MM.1S (cell line): Measurements from ENCODE around the gene CGB7.

ENCODE experiments used
- DNase-seq: peaks from one replicate; pipeline ENCODE4 v3.0.0-alpha.2; 2015
- H2AFZ ChIP-seq: fragments of 300-600 bp; sonication (generic); 2 replicates; pipeline ENCODE4 v1.6.0; 2016; ENCODE audit warnings: antibody characterized with exemption, low read length
- H3F3A ChIP-seq: fragments of 300-600 bp; sonication (generic); 2 replicates; pipeline ENCODE4 v1.6.1; 2016; ENCODE audit warnings: mild to moderate bottlenecking, antibody characterized with exemption, low read length, moderate library complexity, mixed read lengths; ENCODE audit not compliant: insufficient read depth
- H3K27ac ChIP-seq: fragments of 300-600 bp; sonication (generic); 2 replicates; pipeline ENCODE4 v1.5.1; 2016; ENCODE audit warnings: mild to moderate bottlenecking, low read length
- H3K27me3 ChIP-seq: fragments of 300-600 bp; sonication (generic); replicated peaks from 2 replicates; pipeline ENCODE4 v1.6.0; 2016; ENCODE audit warnings: low read length; ENCODE audit not compliant: insufficient read depth
- H3K36me3 ChIP-seq: fragments of 300-600 bp; sonication (generic); replicated peaks from 2 replicates; pipeline ENCODE4 v1.6.1; 2016; ENCODE audit warnings: mild to moderate bottlenecking, low read length, mixed read lengths; ENCODE audit not compliant: insufficient read depth
- H3K4me1 ChIP-seq: fragments of 300-600 bp; sonication (generic); 2 replicates; pipeline ENCODE4 v1.6.1; 2016; ENCODE audit warnings: low read length, mixed read lengths
- H3K4me2 ChIP-seq: fragments of 300-600 bp; sonication (generic); 2 replicates; pipeline ENCODE4 v1.6.0; 2016; ENCODE audit warnings: low read depth, low read length
- H3K4me3 ChIP-seq: fragments of 300-600 bp; sonication (generic); 2 replicates; pipeline ENCODE4 v1.5.1; 2016; ENCODE audit warnings: low read length, mixed read lengths
- H3K79me2 ChIP-seq: fragments of 300-600 bp; sonication (generic); 2 replicates; pipeline ENCODE4 v1.6.1; 2016; ENCODE audit warnings: mixed run types, low read length, mixed read lengths
- H3K9ac ChIP-seq: fragments of 300-600 bp; sonication (generic); 2 replicates; pipeline ENCODE4 v1.6.1; 2016; ENCODE audit warnings: low read length, mixed read lengths
- H3K9me2 ChIP-seq: fragments of 300-600 bp; sonication (generic); replicated peaks from 2 replicates; pipeline ENCODE4 v1.6.1; 2016; ENCODE audit warnings: mild to moderate bottlenecking, low read length, mixed read lengths; ENCODE audit not compliant: insufficient read depth
- H3K9me3 ChIP-seq: fragments of 300-600 bp; sonication (generic); replicated peaks from 2 replicates; pipeline ENCODE4 v1.6.1; 2016; ENCODE audit warnings: mild to moderate bottlenecking, low read length, mixed read lengths; ENCODE audit not compliant: insufficient read depth
- H4K20me1 ChIP-seq: fragments of 300-600 bp; sonication (generic); 2 replicates; pipeline ENCODE4 v1.6.1; 2016; ENCODE audit warnings: mild to moderate bottlenecking, low read length, moderate library complexity, mixed read lengths; ENCODE audit not compliant: insufficient read depth
- EZH2 ChIP-seq: fragments of 300-600 bp; sonication (generic); optimal IDR thresholded peaks from 2 replicates; pipeline ENCODE3; 2017; ENCODE audit warnings: low read depth, mild to moderate bottlenecking, antibody characterized with exemption, low read length, mixed read lengths
- EZH2phosphoT487 ChIP-seq: fragments of 300-600 bp; sonication (generic); IDR thresholded peaks from 2 replicates; pipeline ENCODE4 v1.6.1; 2018; ENCODE audit warnings: antibody characterized with exemption, low read length
- TF ChIP-seq, protein P1 (sequence below): fragments of 300-600 bp; sonication (generic); IDR thresholded peaks from 2 replicates; pipeline ENCODE4 v1.5.1; 2016; ENCODE audit warnings: antibody characterized with exemption, low read length, mixed read lengths

CGB7 gene

GRCh38 chr19:49057636-49058234 lies at the start of gene CGB7:
Gene CGB7 (minus strand): TSS chr19:49057749. CDS start chr19:49055375, 2,374 bp downstream.
- no peaks in the 10 kb centered on the region for H3K9me3 ChIP-seq
- H3K36me3 ChIP-seq: no peaks in the 10 kb centered on the region
- no peaks in the 10 kb centered on the region for H3K9me2 ChIP-seq
- DNase-seq: no peak
- no peak within 1 kb of the TSS for H3K27ac ChIP-seq
- H3K4me3 ChIP-seq: peak within 1 kb of the TSS; percentile 57
- H3K4me2 ChIP-seq: peak within 1 kb of the TSS; percentile 94
- no peaks in the 10 kb centered on the region for H4K20me1 ChIP-seq
- TF ChIP-seq EZH2phosphoT487: no peak
- TF ChIP-seq EZH2: no peak
- TF ChIP-seq, protein P1, sequence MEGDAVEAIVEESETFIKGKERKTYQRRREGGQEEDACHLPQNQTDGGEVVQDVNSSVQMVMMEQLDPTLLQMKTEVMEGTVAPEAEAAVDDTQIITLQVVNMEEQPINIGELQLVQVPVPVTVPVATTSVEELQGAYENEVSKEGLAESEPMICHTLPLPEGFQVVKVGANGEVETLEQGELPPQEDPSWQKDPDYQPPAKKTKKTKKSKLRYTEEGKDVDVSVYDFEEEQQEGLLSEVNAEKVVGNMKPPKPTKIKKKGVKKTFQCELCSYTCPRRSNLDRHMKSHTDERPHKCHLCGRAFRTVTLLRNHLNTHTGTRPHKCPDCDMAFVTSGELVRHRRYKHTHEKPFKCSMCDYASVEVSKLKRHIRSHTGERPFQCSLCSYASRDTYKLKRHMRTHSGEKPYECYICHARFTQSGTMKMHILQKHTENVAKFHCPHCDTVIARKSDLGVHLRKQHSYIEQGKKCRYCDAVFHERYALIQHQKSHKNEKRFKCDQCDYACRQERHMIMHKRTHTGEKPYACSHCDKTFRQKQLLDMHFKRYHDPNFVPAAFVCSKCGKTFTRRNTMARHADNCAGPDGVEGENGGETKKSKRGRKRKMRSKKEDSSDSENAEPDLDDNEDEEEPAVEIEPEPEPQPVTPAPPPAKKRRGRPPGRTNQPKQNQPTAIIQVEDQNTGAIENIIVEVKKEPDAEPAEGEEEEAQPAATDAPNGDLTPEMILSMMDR: no peak
- H3K4me1 ChIP-seq: peaks cover 14% of the 10 kb centered on the region
- no peak within 1 kb of the TSS; the same call in 1 of the 2 replicates for H3K9ac ChIP-seq
- no peaks in the 10 kb centered on the region for H3F3A ChIP-seq
- peaks cover 76% of the 10 kb centered on the region for H3K27me3 ChIP-seq
- H3K79me2 ChIP-seq: no peaks in the 10 kb centered on the region
- H2AFZ ChIP-seq: 0 out of 2 replicates have a peak within 1 kb of the TSS, but pooled peaks have one; percentile 67

- H3K4me3 ChIP-seq: no peak overlapping the region
- H3K4me2 ChIP-seq: no peak overlapping the region
- H2AFZ ChIP-seq: no peak overlapping the region
- H3K9ac ChIP-seq: no peak overlapping the region
- no peaks in the 10 kb centered on the region for H3K27me3 ChIP-seq
- peaks cover 16% of the 10 kb centered on the region; the same call in 1 of the 2 replicates for H3F3A ChIP-seq
- peaks cover 6% of the 10 kb centered on the region for H3K36me3 ChIP-seq
- peaks cover 7% of the 10 kb centered on the region for H3K79me2 ChIP-seq
- no peak overlapping the region for H3K27ac ChIP-seq
- H3K9me2 ChIP-seq: no peaks in the 10 kb centered on the region
- H3K9me3 ChIP-seq: no peaks in the 10 kb centered on the region
- no peaks in the 10 kb centered on the region for H3K4me1 ChIP-seq
- TF ChIP-seq EZH2phosphoT487: no peak
- TF ChIP-seq, protein P1: peak; percentile 78
- H4K20me1 ChIP-seq: no peaks in the 10 kb centered on the region
- peak; percentile 50 for DNase-seq
Observed at GRCh38 chr19:49106648-49107135, 49.1 kb upstream of the CGB7 start.

- Histone ChIP-seq H3K9ac (no peak overlapping the region), H3K79me2 (peaks cover 20% of the 10 kb centered on the region), H3K27ac (no peak overlapping the region), H3F3A (peaks cover 16% of the 10 kb centered on the region; the same call in 1 of the 2 replicates), H3K4me1 (no peaks in the 10 kb centered on the region), H3K4me3 (no peak overlapping the region), H3K9me2 (no peaks in the 10 kb centered on the region), H3K9me3 (no peaks in the 10 kb centered on the region), H3K27me3 (no peaks in the 10 kb centered on the region), H2AFZ (no peak overlapping the region), H4K20me1 (no peaks in the 10 kb centered on the region; the same call in 1 of the 2 replicates), H3K4me2 (no peak overlapping the region), H3K36me3 (peaks cover 6% of the 10 kb centered on the region)
- TF ChIP-seq EZH2phosphoT487 (no peak), EZH2 (no peak)
- TF ChIP-seq, protein P1: no peak
- no peak for DNase-seq
Observed at GRCh38 chr19:49104229-49104864, 46.8 kb upstream of the CGB7 start.
